Lower lobe of right lung (tissue), 2 donors: ENCODE measurements around the gene UNC13D. TPM values are rescaled to one million over a fixed set of nuclear protein-coding genes. Genes with fewer than 3 reads are reported as not detected.

ENCODE experiments used
- ATAC-seq, 2 donors: fragments of 200-7000 bp; cut with Tn5 transposase; one replicate each; pipeline ENCODE4 v1.9.1; 2020 to 2022; ENCODE audit warnings: mild to moderate bottlenecking in 2 of 2, moderate library complexity in 2 of 2
- DNase-seq: peaks from one replicate; pipeline ENCODE4 v3.0.0-alpha.2; 2020
- H3K27ac ChIP-seq: fragments of 200-600 bp; one replicate; pipeline ENCODE4 v1.8.0; 2022
- H3K27me3 ChIP-seq: fragments of 200-600 bp; one replicate; pipeline ENCODE4 v1.8.0; 2022; ENCODE audit warnings: low read depth
- H3K36me3 ChIP-seq: fragments of 200-600 bp; one replicate; pipeline ENCODE4 v1.8.0; 2022; ENCODE audit warnings: mild to moderate bottlenecking
- H3K4me1 ChIP-seq: fragments of 200-600 bp; one replicate; pipeline ENCODE4 v1.8.0; 2022
- H3K4me3 ChIP-seq: fragments of 200-600 bp; one replicate; pipeline ENCODE4 v1.8.0; 2022; ENCODE audit warnings: mild to moderate bottlenecking
- H3K9me3 ChIP-seq: fragments of 200-600 bp; one replicate; pipeline ENCODE4 v1.8.0; 2022
- CTCF ChIP-seq: fragments of 200-600 bp; IDR thresholded peaks from one replicate; pipeline ENCODE4 v1.8.0; 2022; ENCODE audit warnings: antibody characterized with exemption, mild to moderate bottlenecking
- intact Hi-C: fragments of 100-400 bp; cut with DNase I; formaldehyde crosslinking; loops from one replicate; pipeline ENCODE4 v1.11.0; 2022
- total RNA-seq: library from RNA; stranded (reverse); fragmentation: NEBNext Ultra II Directional; extraction: Animal tissue kit (Norgen Biotek cat#: 25700); gene quantifications from one replicate; pipeline ENCODE4 v1.2.1, GENCODE V29; 2021
- donor health status: DM: no; HTN: yes; CAD: no; lungs with severe emphysema.

UNC13D gene
- total RNA-seq, 1 donor from 2014 or later, result 118 TPM

DNA sequence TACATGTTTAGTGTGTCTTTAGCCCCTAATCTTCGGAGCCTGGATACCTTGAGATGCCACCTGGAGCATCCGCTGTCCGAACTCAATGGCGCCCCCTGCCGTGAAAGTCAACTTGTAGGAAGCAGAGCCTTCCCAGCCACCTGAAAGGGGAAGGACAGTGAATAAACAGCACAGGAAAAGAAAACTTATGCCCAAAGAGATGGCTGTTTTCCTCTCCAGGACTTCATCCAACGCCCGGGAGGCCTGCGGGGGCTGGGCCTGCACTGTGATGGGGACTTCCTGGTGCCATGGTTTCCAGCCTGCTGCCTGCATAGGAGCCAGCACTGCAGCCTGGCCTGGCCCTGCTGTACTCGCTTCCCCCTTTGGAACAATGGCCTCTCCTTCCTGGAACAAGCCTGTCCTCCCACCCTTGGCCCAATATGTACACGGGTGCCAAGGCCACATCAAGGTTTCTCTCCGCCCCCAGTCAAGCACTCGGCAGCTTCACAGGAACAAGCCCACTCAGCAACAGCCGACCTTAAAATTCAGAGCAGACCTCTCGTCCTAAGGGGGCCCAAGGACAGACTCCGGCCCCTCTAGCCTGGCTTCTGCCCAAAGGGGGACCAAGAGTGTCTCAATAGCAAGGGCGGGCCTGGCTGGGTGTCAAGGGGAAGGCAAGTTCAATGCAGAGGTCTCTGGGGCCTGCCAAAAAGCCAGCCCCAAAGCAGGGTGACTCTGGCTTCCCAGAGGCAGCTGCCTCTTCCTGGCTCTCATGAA is 4.5 kb upstream of the UNC13D start:
- peaks cover 71% of the 10 kb centered on the region for H3K36me3 ChIP-seq
- intact Hi-C loops, result no loop called here
- DNase-seq (peak; percentile 87), ATAC-seq (no peak)
- no peaks in the 10 kb centered on the region for H3K27me3 ChIP-seq
- peaks cover 78% of the 10 kb centered on the region for H3K4me1 ChIP-seq
- peak; percentile 64 for TF ChIP-seq CTCF
- no peak overlapping the region for H3K4me3 ChIP-seq
- H3K9me3 ChIP-seq, result no peaks in the 10 kb centered on the region
- H3K27ac ChIP-seq, result peak overlapping the region; percentile 90

GRCh38 chr17:75847614-75848522 is 3.7 kb upstream of the UNC13D start:
- Histone ChIP-seq H3K27ac (peak overlapping the region; percentile 90), H3K9me3 (no peaks in the 10 kb centered on the region), H3K4me1 (peaks cover 78% of the 10 kb centered on the region), H3K27me3 (no peaks in the 10 kb centered on the region), H3K4me3 (no peak overlapping the region), H3K36me3 (peaks cover 71% of the 10 kb centered on the region)
- ATAC-seq (no peak), DNase-seq (no peak)
- TF ChIP-seq CTCF, result no peak
- intact Hi-C loops, result no loop called here

DNA sequence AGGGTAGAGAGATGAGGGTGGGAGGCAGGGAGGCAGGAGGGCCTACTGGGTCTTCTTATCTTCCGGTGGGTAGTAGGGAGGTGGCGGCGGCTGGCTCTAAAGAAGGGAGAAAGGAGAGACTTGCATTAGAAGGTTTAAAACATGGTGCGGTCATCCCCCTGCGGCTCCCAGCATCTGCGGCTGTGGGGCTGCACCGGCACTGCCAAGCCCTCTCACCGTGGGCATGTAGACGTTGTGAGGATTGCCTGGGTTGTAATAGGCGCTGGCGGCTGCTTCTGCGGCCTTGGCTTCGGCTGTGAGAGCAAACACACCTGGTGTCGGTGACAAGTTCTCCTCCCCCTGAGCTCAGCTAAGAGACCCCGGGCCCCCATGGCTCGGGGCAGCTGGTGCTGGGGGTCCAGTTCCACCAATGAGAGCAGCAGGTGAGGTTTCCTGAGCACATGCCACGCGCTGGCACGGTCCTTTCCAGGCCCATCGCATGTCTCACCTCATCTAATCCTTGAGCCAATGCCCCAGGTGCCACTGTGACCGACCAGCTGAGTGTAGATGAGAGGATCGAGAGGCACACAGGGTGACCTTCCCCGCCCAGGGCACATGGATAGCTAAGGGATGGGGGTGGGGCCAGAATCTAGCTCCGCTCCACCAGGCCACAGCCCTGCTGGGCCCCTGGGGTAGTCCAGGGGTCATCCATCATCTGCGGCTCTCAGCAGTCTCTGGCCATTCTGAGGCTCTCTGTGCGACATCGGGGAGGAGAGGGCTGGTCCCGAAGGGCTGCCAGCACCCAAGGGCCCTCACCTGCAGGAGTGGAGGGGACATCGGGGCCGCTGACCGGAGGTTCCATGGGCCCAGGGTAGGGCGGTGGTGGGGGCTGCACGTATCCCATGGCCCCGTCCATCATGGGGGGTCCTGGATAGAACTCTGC is 2.7 kb upstream of the UNC13D start:
- Histone ChIP-seq H3K27me3 (no peaks in the 10 kb centered on the region), H3K27ac (peak overlapping the region; percentile 90), H3K9me3 (no peaks in the 10 kb centered on the region), H3K4me3 (no peak overlapping the region), H3K4me1 (peaks cover 83% of the 10 kb centered on the region), H3K36me3 (peaks cover 63% of the 10 kb centered on the region)
- ATAC-seq, result no peak
- DNase-seq, result no peak
- TF ChIP-seq CTCF, result no peak
- intact Hi-C loops, result no loop called here

DNA sequence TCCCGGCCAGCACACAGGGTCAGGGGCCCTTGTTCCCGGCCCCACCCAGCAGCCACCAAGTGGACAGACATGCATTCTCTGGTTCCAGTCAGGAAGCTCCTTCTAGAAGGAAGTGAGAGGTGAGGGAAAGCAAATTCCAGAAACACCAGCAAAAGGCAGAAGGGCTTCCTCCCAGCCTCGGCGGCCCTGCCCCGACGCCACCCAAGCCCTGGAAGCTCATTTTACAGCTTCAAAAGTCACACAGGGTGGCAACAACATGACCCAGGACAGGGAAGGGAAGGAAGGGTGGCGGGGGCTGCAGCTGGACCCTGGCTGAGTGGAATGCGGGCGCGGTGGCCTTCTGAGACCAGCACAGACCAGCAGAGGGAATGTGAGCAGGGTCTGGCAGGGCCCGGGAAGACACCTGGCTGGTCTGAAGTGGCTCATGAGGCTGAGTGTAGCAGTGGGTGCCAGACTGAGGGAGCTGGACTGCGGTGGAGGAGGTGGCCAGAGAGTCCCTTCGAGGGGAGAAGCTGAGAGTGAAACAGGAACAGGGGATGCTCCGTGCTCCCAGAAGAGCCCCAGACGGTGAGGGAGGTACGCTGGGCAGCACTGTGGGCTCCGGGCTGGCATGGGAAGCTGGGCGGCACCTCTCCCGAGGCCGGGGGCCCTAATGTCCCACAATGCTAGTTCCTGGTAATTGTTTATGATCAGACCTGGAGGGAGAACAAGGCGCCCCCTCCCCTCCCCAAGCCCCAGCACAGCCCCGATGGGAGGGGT is 1.9 kb upstream of the UNC13D start:
- Histone ChIP-seq H3K9me3 (no peaks in the 10 kb centered on the region), H3K4me3 (no peak overlapping the region), H3K36me3 (peaks cover 55% of the 10 kb centered on the region), H3K27me3 (no peaks in the 10 kb centered on the region), H3K4me1 (peaks cover 83% of the 10 kb centered on the region), H3K27ac (peak overlapping the region; percentile 90)
- ATAC-seq (no peak), DNase-seq (no peak)
- TF ChIP-seq CTCF, result no peak
- intact Hi-C loops, result no loop called here
